Brain microvascular endothelial cell (primary cell): ENCODE data around the gene TMEM109.
A peak's percentile ranks its signal among the peaks of the same experiment; 100 is the strongest.

ENCODE experiments used
- DNase-seq: peaks from one replicate; pipeline ENCODE4 v3.0.0-alpha.2; 2020
- H3K27ac ChIP-seq: fragments of 250-450 bp; sonication (Bioruptor Pico); 2 replicates; pipeline ENCODE4 v1.5.1; 2020; ENCODE audit warnings: mild to moderate bottlenecking, moderate library complexity
- H3K27me3 ChIP-seq: fragments of 250-450 bp; sonication (Bioruptor Pico); replicated peaks from 2 replicates; pipeline ENCODE4 v1.5.1; 2020; ENCODE audit warnings: mild to moderate bottlenecking
- H3K36me3 ChIP-seq: fragments of 250-450 bp; sonication (Bioruptor Pico); replicated peaks from 2 replicates; pipeline ENCODE4 v1.5.1; 2020; ENCODE audit warnings: mild to moderate bottlenecking
- H3K4me3 ChIP-seq: 2 replicates; pipeline ENCODE4 v1.5.1; 2011; ENCODE audit warnings: low read depth, mild to moderate bottlenecking, control low read depth, low read length, moderate library complexity
- CTCF ChIP-seq: IDR thresholded peaks from 2 replicates; pipeline ENCODE4 v1.5.1; 2011; ENCODE audit warnings: low read depth, mild to moderate bottlenecking, moderate library complexity, low read length, control low read depth, inconsistent platforms; ENCODE audit errors: missing control alignments
- in situ Hi-C: cut with HindIII; loops from 2 replicates; pipeline ENCODE4 v1.10.0; 2017; ENCODE audit warnings: low sequenced_read_pairs, low pct_ligation_motif_present

The TMEM109 gene

GRCh38 chr11:60948250-60948649, 34.3 kb downstream of the TMEM109 start:
- Histone ChIP-seq H3K27ac (no peak overlapping the region), H3K4me3 (no peak overlapping the region), H3K36me3 (no peaks in the 10 kb centered on the region), H3K27me3 (peaks cover 5% of the 10 kb centered on the region)
- in situ Hi-C loops = no loop called here
- no peak for TF ChIP-seq CTCF
- DNase-seq = no peak

DNA sequence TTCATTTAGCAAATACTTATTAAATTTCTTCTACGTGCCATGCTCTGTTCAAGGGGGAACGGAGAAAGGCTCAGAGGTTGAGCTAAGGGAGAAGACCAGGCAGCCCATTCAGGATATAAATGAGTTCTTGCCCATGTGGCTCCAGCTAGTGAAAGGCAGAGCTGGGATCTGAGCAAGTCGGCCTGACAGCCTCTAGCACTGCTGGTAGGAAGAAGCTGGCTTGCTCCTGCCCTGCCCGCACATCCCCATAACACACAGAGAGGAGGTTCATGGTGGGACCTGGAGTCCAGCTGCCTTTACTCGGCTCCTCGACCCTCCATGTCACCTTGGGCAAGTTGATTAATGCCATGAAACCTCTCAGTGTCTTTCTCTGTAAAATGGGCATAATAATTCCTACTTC, 36.1 kb downstream of the TMEM109 start:
- Histone ChIP-seq H3K27me3 (peaks cover 5% of the 10 kb centered on the region), H3K27ac (no peak overlapping the region), H3K36me3 (no peaks in the 10 kb centered on the region), H3K4me3 (no peak overlapping the region)
- in situ Hi-C loops = no loop called here
- no peak for DNase-seq
- no peak for TF ChIP-seq CTCF

DNA sequence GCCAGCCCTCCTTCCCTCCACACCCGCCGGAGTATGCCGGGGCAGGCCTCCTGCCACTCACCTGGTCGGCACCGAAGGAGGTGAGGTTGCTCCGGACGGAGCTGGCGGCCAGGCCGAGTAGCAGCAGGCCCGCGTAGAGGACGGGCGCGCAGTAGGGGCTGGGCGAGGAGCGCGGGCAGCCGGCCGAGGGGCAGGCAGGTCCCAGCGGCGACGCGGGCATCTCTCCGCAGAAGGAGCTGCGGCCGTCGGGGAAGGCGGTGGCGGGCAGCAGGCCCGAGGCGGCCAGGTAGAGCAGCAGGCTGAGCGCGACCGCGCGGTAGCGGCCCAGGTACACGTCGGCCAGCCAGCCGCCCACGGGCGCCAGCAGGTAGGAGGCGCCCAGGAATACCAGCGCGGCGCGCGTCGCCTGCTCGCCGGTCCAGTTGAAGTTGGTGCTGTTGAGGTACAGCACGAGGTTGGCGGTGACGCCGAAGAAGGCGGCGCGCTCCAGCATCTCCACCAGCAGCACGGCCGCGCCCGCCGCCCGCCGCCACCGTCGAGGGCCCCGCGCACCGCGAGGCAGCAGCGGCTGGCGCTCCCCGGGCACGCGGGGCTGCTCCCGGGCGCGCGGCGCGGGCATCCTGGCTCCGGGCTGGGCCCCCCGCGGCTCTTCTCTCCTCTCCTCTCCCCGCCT, 37.1 kb downstream of the TMEM109 start:
- Histone ChIP-seq H3K27me3 (peaks cover 5% of the 10 kb centered on the region), H3K36me3 (no peaks in the 10 kb centered on the region), H3K4me3 (no peak overlapping the region), H3K27ac (no peak overlapping the region)
- in situ Hi-C loops = no loop called here
- no peak for DNase-seq
- no peak for TF ChIP-seq CTCF

GRCh38 chr11:60951606-60951903, 37.6 kb downstream of the TMEM109 start:
- H3K4me3 ChIP-seq = peak overlapping the region; percentile 53
- H3K27ac ChIP-seq = no peak overlapping the region
- in situ Hi-C loops = no loop called here
- DNase-seq = no peak
- H3K36me3 ChIP-seq = no peaks in the 10 kb centered on the region
- peaks cover 5% of the 10 kb centered on the region for H3K27me3 ChIP-seq
- TF ChIP-seq CTCF = no peak

GRCh38 chr11:60951904-60952741, 38.2 kb downstream of the TMEM109 start, which contains the start of gene SLC15A3:
SLC15A3 (minus strand) TSS chr11:60952176; CDS start chr11:60951551, 625 bp downstream.
- no peaks in the 10 kb centered on the region for H3K36me3 ChIP-seq
- no peak for TF ChIP-seq CTCF
- no peak within 1 kb of the TSS for H3K27ac ChIP-seq
- in situ Hi-C loops = no loop called here
- peak within 1 kb of the TSS; percentile 53 for H3K4me3 ChIP-seq
- peaks cover 5% of the 10 kb centered on the region for H3K27me3 ChIP-seq
- no peak for DNase-seq
